DND-41 (cell line): ENCODE data around the gene LTBP2.

ENCODE experiments used
- CTCF ChIP-seq: IDR thresholded peaks from 2 replicates; pipeline ENCODE4 v1.5.1; 2012; ENCODE audit warnings: borderline replicate concordance, low read length, moderate library complexity, mild to moderate bottlenecking; ENCODE audit not compliant: poor library complexity, severe bottlenecking; ENCODE audit errors: extremely low read depth
- EZH2 ChIP-seq: IDR thresholded peaks from 3 replicates; pipeline ENCODE4 v1.6.1; 2012; ENCODE audit warnings: borderline replicate concordance, low read depth, mild to moderate bottlenecking, moderate library complexity, low read length, inconsistent platforms; ENCODE audit not compliant: severe bottlenecking

- no peak for TF ChIP-seq CTCF
- no peak for TF ChIP-seq EZH2
Measured at GRCh38 chr14:74495356-74495755, 116.7 kb downstream of the LTBP2 start.
